Dermis microvascular lymphatic vessel endothelial cell (primary cell): ENCODE measurements around the gene CLEC16A. TPM values are rescaled to one million over a fixed set of nuclear protein-coding genes. Genes with fewer than 3 reads are reported as not detected.
A peak's percentile ranks its signal among the peaks of the same experiment; 100 is the strongest.
"Not testable (repeated sequence)": the region's sequence is repeated elsewhere in the genome, so short reads cannot be mapped to it uniquely, and the experiment has no call there.

ENCODE experiments used
- DNase-seq, 2 donors: peaks; one replicate each; pipeline versions ENCODE4 v3.0.0 to v3.0.0-alpha.2; 2010; ENCODE audit warnings: low read depth in 2 of 2
- total RNA-seq: library from RNA; depleted of rRNA; stranded (reverse); fragments of >200 nt; gene quantifications from 2 replicates; pipeline ENCODE4 v1.2.1, GENCODE V29; 2014

CLEC16A gene
- total RNA-seq, 1 donor from 2014 or later = 10.5 TPM

GRCh38 chr16:10966559-10966958 is 22.2 kb downstream of the CLEC16A start:
- DNase-seq = not testable (repeated sequence)

- no peak for DNase-seq
These were observed 23.6 kb downstream of the CLEC16A start for GRCh38 chr16:10967986-10968385.

GRCh38 chr16:10968498-10968897 is 24.1 kb downstream of the CLEC16A start:
- DNase-seq = no peak

- no peak for DNase-seq
These were observed 25.3 kb downstream of the CLEC16A start for GRCh38 chr16:10969615-10970014.

GRCh38 chr16:10970065-10970464 is 25.7 kb downstream of the CLEC16A start:
- no peak for DNase-seq

- peak; percentile 55 to 76 for DNase-seq
These were observed 27.2 kb downstream of the CLEC16A start for GRCh38 chr16:10971560-10971961.

- DNase-seq = no peak
These were observed 27.9 kb downstream of the CLEC16A start for GRCh38 chr16:10972108-10972818.

- DNase-seq = no peak
These were observed 28.6 kb downstream of the CLEC16A start for GRCh38 chr16:10972819-10973464.

GRCh38 chr16:10976634-10977033 is 32.3 kb downstream of the CLEC16A start:
- DNase-seq = no peak

- DNase-seq = no peak
These were observed 33.8 kb downstream of the CLEC16A start for GRCh38 chr16:10978124-10978523.

- no peak for DNase-seq
These were observed 34.6 kb downstream of the CLEC16A start for GRCh38 chr16:10978871-10979446.

- no peak for DNase-seq
These were observed 35.6 kb downstream of the CLEC16A start for GRCh38 chr16:10979717-10980601.

GRCh38 chr16:10980813-10981212 is 36.4 kb downstream of the CLEC16A start:
- no peak for DNase-seq

- no peak for DNase-seq
These were observed 37.4 kb downstream of the CLEC16A start for GRCh38 chr16:10981697-10982216.

GRCh38 chr16:10982465-10983150 is 38.2 kb downstream of the CLEC16A start:
- DNase-seq = no peak

- DNase-seq = no peak
These were observed 38.8 kb downstream of the CLEC16A start for GRCh38 chr16:10983159-10983558.

- no peak for DNase-seq
These were observed 40.1 kb downstream of the CLEC16A start for GRCh38 chr16:10984509-10984908.

- no peak for DNase-seq
These were observed 43.2 kb downstream of the CLEC16A start for GRCh38 chr16:10987361-10988163.

- DNase-seq = peak in 1 of 2 donors; percentile 17
These were observed 43.9 kb downstream of the CLEC16A start for GRCh38 chr16:10988164-10988803.

GRCh38 chr16:10988879-10989278 is 44.5 kb downstream of the CLEC16A start:
- DNase-seq = no peak
